Spleen (tissue), 7 donors: ENCODE results near the gene OR4D6.

Experiments
- POLR2A ChIP-seq, 3 donors: fragments of 450-650 bp; IDR thresholded peaks; one replicate each; pipeline ENCODE4 v1.5.1; 2017; ENCODE audit warnings: antibody characterized with exemption in 3 of 3, mild to moderate bottlenecking in 1 of 3
- POLR2AphosphoS5 ChIP-seq, 3 donors: sonication (generic); formaldehyde crosslinking; IDR thresholded peaks; one replicate each; pipeline ENCODE4 v1.5.1; 2017; ENCODE audit warnings: antibody characterized with exemption in 3 of 3
- TF ChIP-seq, protein P1 (sequence below), 11 experiments: fragments of 200-600 bp in 7 of 11; fragments of 450-650 bp in 4 of 11; sonication (generic) in 4 of 11; IDR thresholded peaks in 8 of 11; conservative IDR thresholded peaks in 3 of 11; 1 replicate in 7 of 11; 2 replicates in 4 of 11; pipeline versions ENCODE4 v1.4.0 to v1.8.0; 2016 to 2021; ENCODE audit warnings: antibody characterized with exemption in 11 of 11, inconsistent platforms in 4 of 11, mild to moderate bottlenecking in 1 of 11
- donor health status: DM: no; HTN: no; CAD: no; lungs with moderate emphysema.
- donor health status: DM: no; HTN: no; CAD: no.
- donor health status: DM: no; HTN: no; CAD: no.

DNA sequence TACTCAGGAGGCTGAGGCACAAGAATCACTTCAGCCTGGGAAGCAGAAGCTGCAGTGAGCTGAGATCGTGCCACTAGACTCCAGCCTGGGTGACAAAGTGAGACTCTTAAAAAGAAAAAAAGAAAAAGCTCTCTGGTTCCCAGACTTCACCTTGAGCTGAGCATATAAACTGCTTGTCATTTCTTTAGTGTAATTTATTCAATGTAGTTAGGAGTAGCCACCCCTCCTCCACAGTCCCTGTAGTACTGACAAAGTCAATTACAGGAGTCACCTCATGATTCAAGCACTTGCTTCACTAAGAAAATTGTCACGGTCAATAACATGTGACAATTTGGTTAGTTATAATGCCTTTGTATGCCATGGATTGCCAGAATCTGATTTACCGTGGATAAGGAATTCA, 23.6 kb downstream of the OR4D6 start:
- TF ChIP-seq, protein P1, sequence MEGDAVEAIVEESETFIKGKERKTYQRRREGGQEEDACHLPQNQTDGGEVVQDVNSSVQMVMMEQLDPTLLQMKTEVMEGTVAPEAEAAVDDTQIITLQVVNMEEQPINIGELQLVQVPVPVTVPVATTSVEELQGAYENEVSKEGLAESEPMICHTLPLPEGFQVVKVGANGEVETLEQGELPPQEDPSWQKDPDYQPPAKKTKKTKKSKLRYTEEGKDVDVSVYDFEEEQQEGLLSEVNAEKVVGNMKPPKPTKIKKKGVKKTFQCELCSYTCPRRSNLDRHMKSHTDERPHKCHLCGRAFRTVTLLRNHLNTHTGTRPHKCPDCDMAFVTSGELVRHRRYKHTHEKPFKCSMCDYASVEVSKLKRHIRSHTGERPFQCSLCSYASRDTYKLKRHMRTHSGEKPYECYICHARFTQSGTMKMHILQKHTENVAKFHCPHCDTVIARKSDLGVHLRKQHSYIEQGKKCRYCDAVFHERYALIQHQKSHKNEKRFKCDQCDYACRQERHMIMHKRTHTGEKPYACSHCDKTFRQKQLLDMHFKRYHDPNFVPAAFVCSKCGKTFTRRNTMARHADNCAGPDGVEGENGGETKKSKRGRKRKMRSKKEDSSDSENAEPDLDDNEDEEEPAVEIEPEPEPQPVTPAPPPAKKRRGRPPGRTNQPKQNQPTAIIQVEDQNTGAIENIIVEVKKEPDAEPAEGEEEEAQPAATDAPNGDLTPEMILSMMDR (IDR thresholded peaks at IDR 0.05 in 8 of 11, conservative IDR thresholded peaks at IDR 0.05 in 3 of 11) = no peak
- TF ChIP-seq POLR2AphosphoS5 (IDR thresholded peaks at IDR 0.05) (no peak), POLR2A (IDR thresholded peaks at IDR 0.05) (no peak)
